ENCODE data around the gene PNLIP. TPM values are rescaled to one million over a fixed set of nuclear protein-coding genes. Genes with fewer than 3 reads are reported as not detected.

Gene PNLIP
- total and polyA plus RNA-seq, 2 experiments from 2014 or later = not detected

DNA sequence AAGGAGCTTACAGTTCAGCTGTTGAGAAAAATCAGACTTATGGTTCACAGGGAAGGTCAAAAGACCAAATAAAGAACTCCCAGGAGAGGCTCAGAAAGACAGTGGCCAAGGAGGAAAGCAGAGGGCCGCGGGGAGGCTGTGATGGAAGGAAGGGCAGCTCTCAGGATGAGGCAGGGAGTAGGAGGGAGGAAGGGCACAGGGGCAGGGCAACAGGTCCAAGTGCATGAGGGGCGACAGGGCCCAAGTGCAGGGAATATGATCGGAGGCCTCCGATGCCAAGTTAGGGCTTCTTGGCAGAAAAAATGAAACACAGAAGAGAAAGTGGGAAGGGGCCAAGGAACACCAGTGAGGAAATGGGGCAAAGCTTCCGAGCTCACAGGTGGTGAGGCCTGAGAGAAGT lies 61.6 kb downstream of the PNLIP start:
- Histone ChIP-seq H3K4me3 (no peak overlapping the region), H3K4me1 (ENCODE audit: insufficient read depth) (no peaks in the 10 kb centered on the region), H3K4me2 (ENCODE audit: unreplicated experiment) (no peak overlapping the region), H3K27me3 (replicated peaks; ENCODE audit: insufficient read depth) (peaks cover 6% of the 10 kb centered on the region), H4K20me1 (ENCODE audit: insufficient read depth) (no peaks in the 10 kb centered on the region), H3K27ac (no peak overlapping the region), H3F3A (ENCODE audit: insufficient read depth) (no peaks in the 10 kb centered on the region), H3K9me2 (ENCODE audit: insufficient read depth) (no peaks in the 10 kb centered on the region), H3K9me3 (ENCODE audit: low read depth) (no peaks in the 10 kb centered on the region), H3K79me2 (ENCODE audit: insufficient read depth) (no peaks in the 10 kb centered on the region), H2AFZ (no peak overlapping the region), H3K9ac (no peak overlapping the region), H3K36me3 (ENCODE audit: low read depth) (no peaks in the 10 kb centered on the region)
- no peak for TF ChIP-seq EZH2phosphoT487 (IDR thresholded peaks at IDR 0.05; ENCODE audit: insufficient read depth, low read depth)
- TF ChIP-seq EZH2 (IDR thresholded peaks at IDR 0.05; ENCODE audit: insufficient read depth, poor library complexity, severe bottlenecking) = no peak
- in situ Hi-C loops (cut with MboI) = no loop called here
- no peak for DNase-seq
- 34 to 41% methylated on average over 6 of the region's 6 CpGs for WGBS, 2 experiments (ENCODE audit: low coverage in 1 of 2, low lambda C conversion rate in 2 of 2, missing lambda C conversion rate in 2 of 2)

DNA sequence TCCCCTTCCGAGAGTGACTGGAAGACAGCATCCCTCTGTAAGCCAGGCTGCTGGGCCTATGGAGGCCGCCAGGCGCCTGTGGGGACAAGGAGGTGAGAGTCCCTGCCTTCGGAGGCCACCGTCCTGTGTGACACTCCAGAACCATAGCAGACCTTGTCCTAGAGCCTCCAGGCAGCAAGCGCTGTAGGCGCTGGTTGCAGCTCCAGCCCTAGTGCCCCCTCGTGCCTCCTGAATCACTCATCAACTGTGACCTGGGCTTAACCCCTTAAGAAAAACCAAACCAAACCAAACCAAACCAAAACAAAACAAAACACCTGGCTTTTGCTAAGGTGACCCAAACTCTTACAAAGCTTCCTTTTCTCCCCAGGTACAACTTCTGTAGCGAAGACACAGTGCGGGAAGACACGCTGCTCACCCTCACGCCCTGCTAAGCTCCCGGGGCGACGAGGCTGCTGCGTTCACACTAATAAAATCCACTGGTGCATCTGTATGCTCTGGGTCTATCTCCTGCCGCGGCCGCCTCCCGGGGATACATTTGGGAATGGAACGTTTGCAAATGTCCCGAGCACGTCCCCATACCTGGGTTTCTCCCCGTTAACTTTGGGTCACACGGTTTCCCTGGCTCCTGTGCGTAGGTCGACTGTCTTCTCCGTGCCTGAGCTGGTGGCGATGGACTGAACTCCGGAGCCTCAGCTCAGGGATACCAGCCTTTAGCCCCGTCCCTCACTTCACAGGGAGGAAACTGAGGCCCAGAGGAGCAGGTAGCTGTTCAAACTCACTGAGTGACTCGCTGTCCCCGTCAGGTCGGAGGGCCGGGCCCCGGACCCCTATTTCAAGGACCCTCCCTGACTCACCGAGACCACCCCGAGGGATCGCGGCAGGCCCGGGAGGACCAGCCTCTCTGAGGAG lies 63.2 kb downstream of the PNLIP start:
- Histone ChIP-seq H3K4me1 (ENCODE audit: insufficient read depth) (no peaks in the 10 kb centered on the region), H4K20me1 (ENCODE audit: insufficient read depth) (no peaks in the 10 kb centered on the region), H3K36me3 (ENCODE audit: low read depth) (no peaks in the 10 kb centered on the region), H3K27ac (no peak overlapping the region), H3K4me3 (no peak overlapping the region), H3K9ac (no peak overlapping the region), H3K4me2 (ENCODE audit: unreplicated experiment) (no peak overlapping the region), H3F3A (ENCODE audit: insufficient read depth) (no peaks in the 10 kb centered on the region), H3K27me3 (replicated peaks; ENCODE audit: insufficient read depth) (peaks cover 6% of the 10 kb centered on the region), H3K9me2 (ENCODE audit: insufficient read depth) (no peaks in the 10 kb centered on the region), H2AFZ (no peak overlapping the region; the same call in 1 of the 2 replicates), H3K9me3 (ENCODE audit: low read depth) (no peaks in the 10 kb centered on the region), H3K79me2 (ENCODE audit: insufficient read depth) (no peaks in the 10 kb centered on the region)
- in situ Hi-C loops (cut with MboI) = no loop called here
- WGBS, 2 experiments (ENCODE audit: low coverage in 1 of 2, low lambda C conversion rate in 2 of 2, missing lambda C conversion rate in 2 of 2) = 32 to 33% methylated on average over 40 to 41 of the region's 41 CpGs
- no peak for DNase-seq
- TF ChIP-seq EZH2phosphoT487 (IDR thresholded peaks at IDR 0.05; ENCODE audit: insufficient read depth, low read depth) (no peak), EZH2 (IDR thresholded peaks at IDR 0.05; ENCODE audit: insufficient read depth, poor library complexity, severe bottlenecking) (no peak)

DNA sequence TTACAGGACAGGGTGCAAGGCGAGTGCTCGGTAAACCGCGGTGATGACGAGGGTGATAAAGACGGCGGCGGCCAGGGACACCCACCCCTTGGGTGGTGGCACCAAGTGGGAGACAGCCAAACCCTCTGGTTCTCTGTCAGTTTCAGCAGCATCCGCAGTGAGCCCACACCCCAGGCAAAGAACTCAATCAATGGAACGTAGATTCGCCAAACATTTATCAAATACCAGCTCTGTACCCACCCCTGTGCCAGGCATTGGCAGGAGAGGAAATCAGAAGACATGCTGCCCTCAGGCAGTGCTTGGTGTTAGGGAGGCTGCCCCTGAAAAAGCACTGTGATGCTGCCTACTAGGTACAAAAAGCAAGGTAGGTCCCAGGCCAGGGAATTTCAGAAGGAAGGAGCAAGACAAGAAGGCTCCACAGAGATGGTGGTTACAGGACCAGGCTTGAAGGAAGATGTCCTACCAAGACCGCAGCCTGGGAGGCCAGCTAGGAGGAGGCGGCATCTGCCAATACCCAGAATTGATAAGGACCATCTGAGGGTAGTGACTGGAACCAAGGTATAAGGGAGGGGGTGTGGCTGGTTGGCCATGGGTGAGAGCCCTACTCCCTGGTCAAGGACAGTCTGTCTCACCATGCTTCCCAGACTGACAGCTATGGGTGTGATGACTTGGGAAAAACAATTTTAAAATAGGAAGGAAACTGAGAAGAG lies 64.9 kb downstream of the PNLIP start:
- Histone ChIP-seq H3K9me3 (ENCODE audit: low read depth) (no peaks in the 10 kb centered on the region), H3K27ac (no peak overlapping the region), H3K79me2 (ENCODE audit: insufficient read depth) (no peaks in the 10 kb centered on the region), H3K4me2 (ENCODE audit: unreplicated experiment) (no peak overlapping the region), H3K9ac (no peak overlapping the region), H3K36me3 (ENCODE audit: low read depth) (no peaks in the 10 kb centered on the region), H3F3A (ENCODE audit: insufficient read depth) (no peaks in the 10 kb centered on the region), H3K9me2 (ENCODE audit: insufficient read depth) (no peaks in the 10 kb centered on the region), H2AFZ (no peak overlapping the region), H3K27me3 (replicated peaks; ENCODE audit: insufficient read depth) (peaks cover 6% of the 10 kb centered on the region), H3K4me3 (no peak overlapping the region), H4K20me1 (ENCODE audit: insufficient read depth) (no peaks in the 10 kb centered on the region), H3K4me1 (ENCODE audit: insufficient read depth) (no peaks in the 10 kb centered on the region)
- in situ Hi-C loops (cut with MboI) = no loop called here
- 87 to 90% methylated on average over 13 of the region's 13 CpGs for WGBS, 2 experiments (ENCODE audit: low coverage in 1 of 2, low lambda C conversion rate in 2 of 2, missing lambda C conversion rate in 2 of 2)
- TF ChIP-seq EZH2phosphoT487 (IDR thresholded peaks at IDR 0.05; ENCODE audit: insufficient read depth, low read depth) (no peak), EZH2 (IDR thresholded peaks at IDR 0.05; ENCODE audit: insufficient read depth, poor library complexity, severe bottlenecking) (no peak)
- DNase-seq = no peak

DNA sequence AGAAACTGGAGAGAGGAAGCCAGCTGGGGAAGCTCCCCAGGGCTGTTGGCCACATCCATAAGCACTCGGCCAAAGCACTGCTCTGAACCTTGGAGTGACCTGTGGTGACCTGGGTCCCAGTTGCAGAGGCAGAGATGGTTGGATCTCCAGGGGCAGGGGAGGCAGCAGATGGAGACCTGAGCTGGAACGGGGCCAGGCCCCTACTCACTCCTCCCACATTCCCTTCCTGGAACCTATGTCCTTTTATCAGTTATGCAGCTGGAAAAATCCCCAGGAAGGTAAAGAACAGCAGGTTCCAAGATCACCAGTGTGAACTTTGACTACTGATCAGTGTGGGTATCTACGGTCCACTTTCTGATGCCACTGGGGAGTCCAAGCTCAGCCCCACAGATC lies 65.4 kb downstream of the PNLIP start:
- H4K20me1 ChIP-seq (ENCODE audit: insufficient read depth) = no peaks in the 10 kb centered on the region
- H3K4me1 ChIP-seq (ENCODE audit: insufficient read depth) = no peaks in the 10 kb centered on the region
- peaks cover 9% of the 10 kb centered on the region for H3K27me3 ChIP-seq (replicated peaks; ENCODE audit: insufficient read depth)
- no peak overlapping the region for H2AFZ ChIP-seq
- H3K27ac ChIP-seq = no peak overlapping the region
- no peak overlapping the region for H3K4me3 ChIP-seq
- no peak for DNase-seq
- no peaks in the 10 kb centered on the region for H3K9me2 ChIP-seq (ENCODE audit: insufficient read depth)
- H3K79me2 ChIP-seq (ENCODE audit: insufficient read depth) = no peaks in the 10 kb centered on the region
- H3K9me3 ChIP-seq (ENCODE audit: low read depth) = no peaks in the 10 kb centered on the region
- H3K4me2 ChIP-seq (ENCODE audit: unreplicated experiment) = no peak overlapping the region
- WGBS, 2 experiments (ENCODE audit: low coverage in 1 of 2, low lambda C conversion rate in 2 of 2, missing lambda C conversion rate in 2 of 2) = 44 to 60% methylated on average over 3 of the region's 3 CpGs
- no peak overlapping the region for H3K9ac ChIP-seq
- in situ Hi-C loops (cut with MboI) = no loop called here
- no peaks in the 10 kb centered on the region for H3K36me3 ChIP-seq (ENCODE audit: low read depth)
- no peak for TF ChIP-seq EZH2phosphoT487 (IDR thresholded peaks at IDR 0.05; ENCODE audit: insufficient read depth, low read depth)
- TF ChIP-seq EZH2 (IDR thresholded peaks at IDR 0.05; ENCODE audit: insufficient read depth, poor library complexity, severe bottlenecking) = no peak
- H3F3A ChIP-seq (ENCODE audit: insufficient read depth) = no peaks in the 10 kb centered on the region
